GM12878 (cell line): ENCODE measurements around the gene LIMCH1.

Experiments
- ATF7 ChIP-seq: fragments of 450-650 bp; IDR thresholded peaks from 2 replicates; pipeline ENCODE4 v1.6.1; 2016; ENCODE audit warnings: low read depth, mild to moderate bottlenecking
- ESRRA ChIP-seq: IDR thresholded peaks from 2 replicates; pipeline ENCODE4 v1.6.1; 2012; ENCODE audit warnings: mild to moderate bottlenecking, low read length, improper control_type of control experiment
- EZH2 ChIP-seq: IDR thresholded peaks from 2 replicates; pipeline ENCODE4 v1.6.1; 2012; ENCODE audit warnings: low read depth, mild to moderate bottlenecking, control low read depth, inconsistent platforms, low read length, borderline replicate concordance; ENCODE audit not compliant: control insufficient read depth
- KDM1A ChIP-seq: fragments of 200-600 bp; sonication (generic); IDR thresholded peaks from 2 replicates; pipeline ENCODE4 v1.6.1; 2016; ENCODE audit warnings: borderline replicate concordance
- MYC ChIP-seq: IDR thresholded peaks from 2 replicates; pipeline ENCODE4 v1.6.1; 2011; ENCODE audit warnings: mild to moderate bottlenecking, low read length, moderate library complexity, inconsistent platforms; ENCODE audit not compliant: insufficient read depth, insufficient replicate concordance, insufficient read length, severe bottlenecking
- NFIC ChIP-seq: IDR thresholded peaks from 2 replicates; pipeline ENCODE4 v1.6.1; 2012; ENCODE audit warnings: low read depth, mild to moderate bottlenecking, inconsistent platforms, low read length, moderate library complexity
- POLR2AphosphoS5 ChIP-seq: IDR thresholded peaks from 2 replicates; pipeline ENCODE4 v1.6.1; 2011; ENCODE audit warnings: mild to moderate bottlenecking, low read length, inconsistent platforms
- TF ChIP-seq, protein P1 (sequence below), 3 experiments: IDR thresholded peaks in 2 of 3; conservative IDR thresholded peaks in 1 of 3; 2 replicates each; pipeline ENCODE4 v1.5.1; 2011; ENCODE audit warnings: low read depth in 3 of 3, low read length in 3 of 3, mild to moderate bottlenecking in 3 of 3, control low read depth in 2 of 3, moderate library complexity in 2 of 3, inconsistent platforms in 1 of 3, mixed read lengths in 1 of 3; ENCODE audit not compliant: control insufficient read depth in 2 of 3, insufficient read depth in 1 of 3; ENCODE audit errors: extremely low read depth in 1 of 3
- TF ChIP-seq, protein P2 (sequence below): IDR thresholded peaks from 2 replicates; pipeline ENCODE4 v1.6.1; 2011; ENCODE audit warnings: low read depth, mild to moderate bottlenecking, low read length, moderate library complexity, borderline replicate concordance; ENCODE audit errors: extremely low read depth
- TF ChIP-seq, protein P3 (sequence below): fragments of 450-650 bp; IDR thresholded peaks from 2 replicates; pipeline ENCODE4 v1.6.1; 2018; ENCODE audit warnings: mild to moderate bottlenecking, low read depth, moderate library complexity; ENCODE audit not compliant: partially characterized antibody

DNA sequence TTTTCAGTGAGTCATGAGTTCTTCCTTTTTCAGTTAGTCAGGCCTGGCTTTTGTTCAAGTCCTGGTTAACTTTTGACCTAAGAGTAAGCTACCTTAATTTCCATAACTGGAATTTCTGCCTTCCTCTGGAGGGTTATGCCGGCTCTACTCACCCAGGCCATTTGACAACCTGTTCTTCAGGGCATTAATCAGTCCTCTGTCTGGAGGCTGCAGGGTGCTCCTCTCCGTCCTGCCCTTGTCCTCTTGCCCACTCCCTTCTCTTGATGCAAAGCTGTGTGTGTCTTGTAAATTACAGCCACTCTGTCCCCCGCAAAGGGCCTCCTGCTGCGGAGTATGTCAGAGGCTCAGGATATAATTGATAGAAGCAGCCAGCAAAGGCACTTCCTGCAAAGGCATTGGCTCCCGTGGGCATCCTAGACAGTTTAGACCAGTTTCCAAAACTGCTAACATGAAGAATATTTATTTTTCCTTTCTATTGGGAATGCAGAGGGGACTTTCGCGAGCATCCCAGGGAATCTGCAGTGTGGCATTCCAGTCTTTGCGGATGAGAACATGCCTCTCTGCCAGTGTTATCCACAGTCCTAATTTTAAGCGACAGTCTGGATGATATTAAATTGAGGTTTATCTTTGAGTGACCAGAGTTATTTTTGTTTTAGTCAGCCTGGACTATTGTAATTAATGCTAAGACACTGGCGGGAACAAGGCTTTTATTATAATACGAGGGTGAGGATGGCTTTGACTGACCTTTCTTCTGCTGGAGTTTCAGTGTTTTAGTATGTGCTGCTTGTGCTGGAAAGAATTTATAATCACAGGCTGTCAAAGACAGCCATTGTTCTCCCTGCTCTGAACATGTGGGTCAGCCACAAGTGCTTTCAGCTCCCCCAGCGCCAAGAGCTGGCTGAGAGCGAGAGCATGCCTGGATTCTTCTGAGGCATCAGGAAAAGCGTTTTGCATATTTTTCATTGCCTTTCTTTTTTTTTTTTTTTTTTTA is 74.2 kb downstream of the LIMCH1 start:
- TF ChIP-seq, protein P1, sequence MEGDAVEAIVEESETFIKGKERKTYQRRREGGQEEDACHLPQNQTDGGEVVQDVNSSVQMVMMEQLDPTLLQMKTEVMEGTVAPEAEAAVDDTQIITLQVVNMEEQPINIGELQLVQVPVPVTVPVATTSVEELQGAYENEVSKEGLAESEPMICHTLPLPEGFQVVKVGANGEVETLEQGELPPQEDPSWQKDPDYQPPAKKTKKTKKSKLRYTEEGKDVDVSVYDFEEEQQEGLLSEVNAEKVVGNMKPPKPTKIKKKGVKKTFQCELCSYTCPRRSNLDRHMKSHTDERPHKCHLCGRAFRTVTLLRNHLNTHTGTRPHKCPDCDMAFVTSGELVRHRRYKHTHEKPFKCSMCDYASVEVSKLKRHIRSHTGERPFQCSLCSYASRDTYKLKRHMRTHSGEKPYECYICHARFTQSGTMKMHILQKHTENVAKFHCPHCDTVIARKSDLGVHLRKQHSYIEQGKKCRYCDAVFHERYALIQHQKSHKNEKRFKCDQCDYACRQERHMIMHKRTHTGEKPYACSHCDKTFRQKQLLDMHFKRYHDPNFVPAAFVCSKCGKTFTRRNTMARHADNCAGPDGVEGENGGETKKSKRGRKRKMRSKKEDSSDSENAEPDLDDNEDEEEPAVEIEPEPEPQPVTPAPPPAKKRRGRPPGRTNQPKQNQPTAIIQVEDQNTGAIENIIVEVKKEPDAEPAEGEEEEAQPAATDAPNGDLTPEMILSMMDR (IDR thresholded peaks at IDR 0.05 in 2 of 3, conservative IDR thresholded peaks at IDR 0.05 in 1 of 3; ENCODE audit: control insufficient read depth in 2 of 3, extremely low read depth in 1 of 3, insufficient read depth in 1 of 3, low read depth in 3 of 3, low read length in 3 of 3) = no peak
- TF ChIP-seq ESRRA = no peak
- no peak for TF ChIP-seq MYC
- TF ChIP-seq, protein P2, sequence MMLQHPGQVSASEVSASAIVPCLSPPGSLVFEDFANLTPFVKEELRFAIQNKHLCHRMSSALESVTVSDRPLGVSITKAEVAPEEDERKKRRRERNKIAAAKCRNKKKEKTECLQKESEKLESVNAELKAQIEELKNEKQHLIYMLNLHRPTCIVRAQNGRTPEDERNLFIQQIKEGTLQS = no peak
- no peak for TF ChIP-seq NFIC
- TF ChIP-seq ATF7 = no peak
- no peak for TF ChIP-seq KDM1A
- no peak for TF ChIP-seq EZH2
- TF ChIP-seq, protein P3, sequence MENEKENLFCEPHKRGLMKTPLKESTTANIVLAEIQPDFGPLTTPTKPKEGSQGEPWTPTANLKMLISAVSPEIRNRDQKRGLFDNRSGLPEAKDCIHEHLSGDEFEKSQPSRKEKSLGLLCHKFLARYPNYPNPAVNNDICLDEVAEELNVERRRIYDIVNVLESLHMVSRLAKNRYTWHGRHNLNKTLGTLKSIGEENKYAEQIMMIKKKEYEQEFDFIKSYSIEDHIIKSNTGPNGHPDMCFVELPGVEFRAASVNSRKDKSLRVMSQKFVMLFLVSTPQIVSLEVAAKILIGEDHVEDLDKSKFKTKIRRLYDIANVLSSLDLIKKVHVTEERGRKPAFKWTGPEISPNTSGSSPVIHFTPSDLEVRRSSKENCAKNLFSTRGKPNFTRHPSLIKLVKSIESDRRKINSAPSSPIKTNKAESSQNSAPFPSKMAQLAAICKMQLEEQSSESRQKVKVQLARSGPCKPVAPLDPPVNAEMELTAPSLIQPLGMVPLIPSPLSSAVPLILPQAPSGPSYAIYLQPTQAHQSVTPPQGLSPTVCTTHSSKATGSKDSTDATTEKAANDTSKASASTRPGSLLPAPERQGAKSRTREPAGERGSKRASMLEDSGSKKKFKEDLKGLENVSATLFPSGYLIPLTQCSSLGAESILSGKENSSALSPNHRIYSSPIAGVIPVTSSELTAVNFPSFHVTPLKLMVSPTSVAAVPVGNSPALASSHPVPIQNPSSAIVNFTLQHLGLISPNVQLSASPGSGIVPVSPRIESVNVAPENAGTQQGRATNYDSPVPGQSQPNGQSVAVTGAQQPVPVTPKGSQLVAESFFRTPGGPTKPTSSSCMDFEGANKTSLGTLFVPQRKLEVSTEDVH = no peak
- TF ChIP-seq POLR2AphosphoS5 = no peak
